ENCODE data around the gene CHCT1.
"Not testable (repeated sequence)": the region's sequence is repeated elsewhere in the genome, so short reads cannot be mapped to it uniquely, and the experiment has no call there.

The CHCT1 gene

DNA sequence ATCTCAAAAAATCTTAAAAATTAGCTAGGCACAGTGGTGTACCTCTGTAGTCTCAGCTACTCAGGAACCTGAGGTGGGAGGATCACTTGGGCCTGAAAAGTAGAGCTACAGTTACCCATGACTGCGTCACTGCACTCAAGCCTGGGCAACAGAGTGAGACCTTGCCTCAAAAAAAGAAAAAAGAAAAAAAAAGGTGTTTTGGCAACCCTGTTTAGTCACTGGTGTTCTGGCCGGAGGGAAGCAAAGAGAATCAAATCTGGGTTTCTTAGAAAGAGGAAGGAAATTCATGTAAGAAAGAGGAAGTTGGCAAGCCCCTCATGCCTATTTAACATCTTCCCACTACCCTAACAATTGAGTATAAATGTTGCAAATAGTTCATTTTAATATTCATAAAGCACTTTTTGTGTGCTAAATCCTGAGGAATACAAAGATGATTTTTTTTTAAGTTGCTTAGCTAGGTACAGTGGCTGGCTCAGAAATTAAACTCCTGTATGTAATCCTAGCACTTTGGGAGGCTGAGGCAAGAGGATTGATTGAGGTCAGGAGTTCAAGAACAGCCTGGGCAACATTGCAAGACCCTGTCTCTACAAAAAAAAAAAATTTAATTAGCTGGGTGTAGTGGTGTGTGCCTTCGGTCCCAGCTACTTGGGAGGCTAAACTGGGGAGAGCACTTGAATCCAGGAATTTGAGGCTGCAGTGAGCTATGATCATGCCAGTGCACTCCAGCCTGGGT is 23.9 kb upstream of the CHCT1 start:
- no peak for DNase-seq

GRCh38 chr17:60401819-60402218 is 20.5 kb upstream of the CHCT1 start:
- DNase-seq = no peak

GRCh38 chr17:60403523-60403810 is 18.8 kb upstream of the CHCT1 start:
- no peak for DNase-seq

DNA sequence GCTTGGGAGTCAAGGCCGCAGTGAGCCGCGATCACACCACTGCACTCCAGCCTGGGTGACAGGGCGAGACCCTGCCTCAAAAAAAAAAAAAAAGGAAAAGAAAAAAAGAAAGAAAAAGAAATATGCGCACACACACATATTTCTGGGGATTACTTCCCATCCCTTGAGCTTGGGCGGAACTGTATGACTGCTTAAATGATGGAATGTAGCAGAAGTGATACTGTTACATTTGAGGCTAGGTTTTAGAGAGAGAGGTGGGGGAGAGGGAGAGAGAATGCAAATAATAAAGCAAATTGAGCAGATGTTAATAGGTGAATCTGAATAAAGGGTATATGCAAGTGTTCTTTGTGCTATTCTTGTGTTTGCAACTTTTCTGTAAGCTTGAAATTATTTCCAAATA is 18.3 kb upstream of the CHCT1 start:
- DNase-seq = no peak

- DNase-seq = no peak
Measured at GRCh38 chr17:60406887-60407286, 15.4 kb upstream of the CHCT1 start.

DNA sequence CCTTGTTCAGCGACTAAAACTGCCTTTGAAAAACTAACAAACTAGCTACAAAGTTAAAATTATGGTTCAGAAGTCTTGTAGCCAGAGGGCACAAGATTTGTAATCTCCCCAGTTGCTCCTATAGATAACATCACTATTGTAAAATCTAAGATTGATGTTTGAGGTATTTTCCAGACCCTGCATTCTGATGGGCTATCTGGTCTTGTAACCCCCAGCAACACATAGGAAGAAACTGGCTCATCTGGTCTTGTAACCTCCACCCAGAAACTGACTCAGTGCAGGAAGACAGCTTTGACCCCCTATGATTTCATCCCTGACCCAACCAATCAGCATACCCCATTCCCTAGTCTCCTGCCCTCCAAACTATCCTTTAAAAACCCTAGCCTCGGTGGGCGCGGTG is 12.3 kb upstream of the CHCT1 start:
- no peak for DNase-seq

- no peak for DNase-seq
Measured at GRCh38 chr17:60412701-60413100, 9.6 kb upstream of the CHCT1 start.

- DNase-seq = no peak
Measured at GRCh38 chr17:60415146-60415545, 7.1 kb upstream of the CHCT1 start.

- DNase-seq = peak in 7 of 51 donors; percentile 6 to 59 (median 18)
Measured at GRCh38 chr17:60416368-60416925, 5.8 kb upstream of the CHCT1 start.

GRCh38 chr17:60419003-60419402 is 3.3 kb upstream of the CHCT1 start:
- DNase-seq = not testable (repeated sequence)

DNA sequence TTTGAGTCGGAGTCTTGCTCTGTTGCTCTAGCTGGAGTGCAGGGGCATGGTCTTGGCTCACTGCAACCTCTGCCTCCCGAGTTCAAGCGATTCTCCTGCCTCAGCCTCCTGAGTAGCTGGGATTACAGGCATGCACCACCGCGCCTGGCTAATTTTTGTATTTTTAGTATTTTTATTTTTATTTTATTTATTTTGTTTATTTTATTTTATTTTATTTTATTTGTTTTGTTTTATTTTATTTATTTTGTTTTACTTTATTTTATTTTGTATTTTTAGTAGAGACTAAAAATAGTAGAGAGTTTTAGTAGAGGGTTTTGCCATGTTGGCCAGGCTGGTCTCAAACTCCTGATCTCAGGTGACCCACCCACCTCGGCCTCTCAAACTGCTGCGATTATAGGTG is 2.4 kb upstream of the CHCT1 start:
- not testable (repeated sequence) for DNase-seq

DNA sequence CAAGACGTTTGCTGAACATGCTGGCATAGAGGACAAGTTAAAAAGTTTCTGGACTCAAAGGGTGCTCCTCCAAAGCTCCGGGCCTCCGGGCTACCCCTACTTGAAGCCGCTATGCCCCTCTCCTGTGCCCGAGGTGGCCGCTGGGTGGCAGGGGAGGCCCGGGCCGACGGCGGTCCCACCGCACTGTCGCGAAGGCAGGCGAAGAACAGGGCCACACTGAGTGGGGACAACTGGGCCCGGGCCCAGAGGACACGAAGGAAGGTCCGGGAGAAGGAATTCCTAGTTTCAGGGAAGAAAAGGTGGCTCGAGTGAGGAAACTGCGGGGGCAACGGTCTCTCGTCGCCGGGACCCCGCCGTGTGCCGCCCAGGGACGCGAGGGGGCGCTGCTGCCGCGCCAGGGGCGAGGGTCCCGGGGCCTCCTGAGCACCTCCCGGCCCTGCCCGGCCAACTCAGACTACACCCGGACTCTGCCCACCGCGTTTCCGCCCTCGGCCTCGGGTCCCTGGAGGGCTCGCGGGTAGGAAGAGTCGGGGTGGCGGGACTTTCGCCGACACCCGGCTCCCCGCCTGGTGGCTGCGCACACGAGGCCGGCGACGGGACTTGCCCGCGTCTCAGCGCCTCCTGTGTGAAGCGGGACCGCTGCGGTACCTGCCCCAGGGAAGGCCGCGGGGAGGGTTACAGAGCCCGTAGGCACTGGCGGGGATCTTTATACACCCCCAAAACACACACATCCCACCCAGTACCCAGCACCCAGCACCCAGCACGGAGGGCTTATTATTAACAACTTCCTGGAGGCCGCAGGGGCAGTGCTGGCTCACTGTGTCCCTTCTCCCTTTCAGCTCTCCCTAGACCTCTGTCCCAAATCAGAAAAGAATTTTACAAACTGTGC is 772 bp upstream of the CHCT1 start:
- peak in 45 of 51 donors; percentile 11 to 81 (median 47) for DNase-seq

- DNase-seq = no peak
Measured at GRCh38 chr17:60423865-60424264, 1.6 kb downstream of the CHCT1 start.

DNA sequence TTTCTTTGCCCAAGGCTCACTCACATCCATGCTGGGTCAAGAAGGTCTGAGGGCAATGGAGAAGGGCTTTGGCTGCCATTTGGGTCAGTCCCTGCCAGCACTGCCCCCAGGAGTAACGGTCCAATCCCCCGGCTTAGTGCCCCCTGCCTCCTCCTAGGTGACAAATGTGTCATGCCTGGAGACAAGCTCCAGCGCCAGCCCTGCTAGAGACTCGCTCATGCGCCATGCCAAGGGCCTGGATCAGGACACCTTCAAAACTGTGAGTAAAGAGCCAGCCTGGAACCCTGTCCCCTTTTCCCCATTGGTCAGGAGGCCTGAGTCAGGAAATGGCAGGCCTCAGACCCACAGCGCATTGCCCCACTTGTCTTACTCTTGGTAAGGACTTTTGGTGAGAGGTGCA is 3.3 kb downstream of the CHCT1 start:
- no peak for DNase-seq

DNA sequence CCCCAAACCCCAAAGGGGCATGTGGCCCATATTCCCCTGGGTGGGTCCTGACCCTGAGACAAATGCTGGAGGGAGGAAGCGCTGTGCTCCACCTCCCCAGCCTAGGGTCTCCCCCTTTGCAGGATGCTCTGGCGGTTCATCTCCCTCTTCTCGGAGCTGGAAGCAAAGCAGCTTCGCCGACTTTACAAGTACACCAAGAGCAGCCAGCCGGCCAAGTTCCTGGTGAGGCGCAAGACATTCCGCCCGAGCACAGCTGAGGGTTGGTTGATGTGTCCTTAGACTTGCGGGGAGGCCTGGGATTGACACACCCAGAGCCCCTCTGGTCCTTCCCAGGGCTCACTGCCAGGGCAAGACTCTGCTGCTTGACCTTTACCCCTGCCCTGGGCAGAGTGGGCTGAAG is 4.3 kb downstream of the CHCT1 start:
- no peak for DNase-seq

DNA sequence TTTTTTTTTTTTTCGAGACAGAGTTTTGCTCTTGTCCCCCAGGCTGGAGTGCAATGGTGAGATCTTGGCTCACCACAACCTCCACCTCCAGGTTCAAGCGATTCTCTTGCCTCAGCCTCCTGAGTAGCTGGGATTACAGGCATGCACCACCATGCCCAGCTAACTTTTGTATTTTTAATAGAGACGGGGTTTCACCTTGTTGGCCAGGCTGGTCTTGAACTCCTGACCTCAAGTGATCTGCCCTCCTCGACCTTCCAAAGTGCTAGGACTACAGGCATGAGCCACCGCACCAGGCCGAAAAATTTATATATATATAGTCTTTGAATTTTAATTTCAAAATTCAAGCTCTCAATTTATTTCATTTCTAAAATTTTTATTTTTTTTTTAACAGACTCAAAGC is 6.2 kb downstream of the CHCT1 start:
- DNase-seq = not testable (repeated sequence)

- not testable (repeated sequence) for DNase-seq
Measured at GRCh38 chr17:60430561-60430960, 8.3 kb downstream of the CHCT1 start.

DNA sequence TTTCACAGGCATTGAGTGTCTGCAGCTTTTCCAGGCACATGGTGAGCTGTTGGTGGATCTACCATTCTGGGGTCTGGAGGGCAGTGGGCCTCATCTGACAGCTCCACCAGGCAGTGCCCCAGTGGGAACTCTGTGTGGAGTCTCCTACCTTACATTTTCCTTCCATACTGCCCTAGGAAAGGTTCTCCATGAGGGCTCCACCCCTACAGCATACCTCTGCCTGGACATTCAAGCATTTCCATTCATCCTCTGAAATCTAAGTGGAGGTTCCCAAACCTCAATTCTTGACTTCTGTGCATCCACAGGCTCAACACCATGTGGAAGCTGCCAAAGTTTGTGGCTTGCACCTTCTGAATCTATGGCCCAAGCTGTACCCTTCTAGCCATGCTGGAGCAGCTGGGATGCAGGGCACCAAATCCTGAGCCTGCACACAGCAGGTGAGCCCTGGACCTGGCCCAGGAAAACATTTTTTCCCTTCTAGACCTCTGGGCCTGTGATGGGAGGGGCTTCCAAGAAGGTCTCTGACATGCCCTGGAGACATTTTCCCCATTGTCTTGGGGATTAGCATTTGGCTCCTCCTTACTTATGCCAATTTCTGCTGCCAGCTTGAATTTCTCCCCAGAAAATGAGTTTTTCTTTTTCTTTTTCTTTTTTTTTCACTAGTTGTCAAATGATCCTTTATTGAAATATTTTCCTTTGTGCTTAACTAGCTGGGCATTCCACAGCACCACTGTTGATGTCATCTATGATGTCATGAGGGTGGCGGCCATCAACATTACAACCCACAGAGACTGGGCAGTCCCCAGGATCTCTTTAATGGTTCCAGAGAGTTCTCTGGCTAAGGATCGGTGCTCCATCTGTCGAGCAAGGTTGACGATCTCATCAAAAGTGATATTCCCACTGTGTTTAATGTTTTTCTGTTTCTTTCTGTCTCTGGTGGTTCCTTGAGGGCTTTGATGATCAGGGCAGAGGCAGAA is 11.0 kb downstream of the CHCT1 start:
- not testable (repeated sequence) for DNase-seq

DNA sequence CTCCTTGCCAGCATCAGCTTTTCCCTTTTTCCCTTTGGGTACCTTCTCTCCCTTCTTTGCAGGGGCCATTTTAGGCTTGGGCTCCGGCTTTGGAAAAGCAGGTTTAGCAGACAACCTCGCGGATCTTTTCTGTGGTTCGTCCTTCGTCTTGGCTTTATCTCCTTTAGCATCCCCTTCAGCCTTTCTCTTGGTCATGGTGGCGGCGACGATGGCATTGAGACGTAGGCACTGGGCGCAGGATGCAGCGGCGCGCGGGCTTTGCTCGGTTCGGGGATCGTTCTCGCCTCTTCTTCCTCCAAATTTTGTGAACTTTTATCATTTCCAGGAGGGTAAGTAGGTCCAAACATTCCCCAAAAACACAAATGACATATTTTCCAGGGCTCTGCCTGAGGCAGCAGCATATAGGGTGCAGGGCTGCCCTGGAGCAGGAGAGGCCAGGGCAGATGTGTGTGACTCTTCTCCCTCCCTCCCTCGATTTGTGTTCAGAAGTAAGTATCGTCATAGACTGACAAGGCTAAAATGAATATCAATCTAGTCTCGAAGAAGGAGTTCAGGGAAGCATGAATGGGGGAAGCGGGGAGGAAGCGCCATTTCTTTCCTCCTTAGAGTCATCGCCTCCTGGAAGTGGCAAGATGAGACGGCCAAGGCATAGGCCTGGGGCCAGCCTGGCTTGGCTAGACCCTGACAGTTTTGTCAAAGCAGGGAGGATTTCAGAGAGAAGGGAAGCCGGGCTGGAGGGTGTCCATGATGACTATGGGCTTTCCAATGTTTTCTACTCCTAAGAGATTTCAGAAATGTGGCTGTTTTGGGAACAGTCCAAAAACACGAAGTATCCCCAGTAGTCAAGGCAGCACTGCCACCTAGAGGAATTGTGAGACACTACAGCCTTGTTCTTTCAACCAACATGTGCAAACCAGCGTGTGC is 13.2 kb downstream of the CHCT1 start:
- peak in 43 of 51 donors; percentile 5 to 90 (median 44) for DNase-seq

- DNase-seq = no peak
Measured at GRCh38 chr17:60436676-60437075, 14.4 kb downstream of the CHCT1 start.
